Activated naive CD4-positive, alpha-beta T cell treated with anti-CD3 and anti-CD28 coated beads, Interleukin-2, amount 50 U/mL, for 24 hours (primary cell): Measurements from ENCODE around the gene MCTP2.

Experiments
- H3K27ac Mint-ChIP-seq: one replicate; pipeline ENCODE4 v1.8.0; 2021; ENCODE audit warnings: mild to moderate bottlenecking, mixed read lengths
- H3K27me3 Mint-ChIP-seq: one replicate; pipeline ENCODE4 v1.8.0; 2021; ENCODE audit warnings: mixed read lengths
- H3K36me3 Mint-ChIP-seq: one replicate; pipeline ENCODE4 v1.8.0; 2021; ENCODE audit warnings: mixed read lengths
- H3K4me1 Mint-ChIP-seq: one replicate; pipeline ENCODE4 v1.8.0; 2021; ENCODE audit warnings: mixed read lengths
- H3K4me3 Mint-ChIP-seq: one replicate; pipeline ENCODE4 v1.8.0; 2021; ENCODE audit warnings: mild to moderate bottlenecking, mixed read lengths
- H3K9me3 Mint-ChIP-seq: one replicate; pipeline ENCODE4 v1.8.0; 2021; ENCODE audit warnings: mixed read lengths

The MCTP2 gene

GRCh38 chr15:94295275-94295674, 63.9 kb downstream of the MCTP2 start:
- no peak overlapping the region for H3K27ac Mint-ChIP-seq
- no peaks in the 10 kb centered on the region for H3K9me3 Mint-ChIP-seq
- peaks cover 8% of the 10 kb centered on the region for H3K36me3 Mint-ChIP-seq
- H3K4me1 Mint-ChIP-seq: peaks cover 32% of the 10 kb centered on the region
- no peak overlapping the region for H3K4me3 Mint-ChIP-seq
- no peaks in the 10 kb centered on the region for H3K27me3 Mint-ChIP-seq

GRCh38 chr15:94296717-94297116, 65.4 kb downstream of the MCTP2 start:
- H3K9me3 Mint-ChIP-seq: no peaks in the 10 kb centered on the region
- H3K4me1 Mint-ChIP-seq: peaks cover 31% of the 10 kb centered on the region
- no peaks in the 10 kb centered on the region for H3K27me3 Mint-ChIP-seq
- H3K27ac Mint-ChIP-seq: no peak overlapping the region
- H3K4me3 Mint-ChIP-seq: no peak overlapping the region
- peaks cover 15% of the 10 kb centered on the region for H3K36me3 Mint-ChIP-seq

- peaks cover 1% of the 10 kb centered on the region for H3K9me3 Mint-ChIP-seq
- no peaks in the 10 kb centered on the region for H3K27me3 Mint-ChIP-seq
- H3K4me1 Mint-ChIP-seq: peaks cover 25% of the 10 kb centered on the region
- no peak overlapping the region for H3K27ac Mint-ChIP-seq
- no peak overlapping the region for H3K4me3 Mint-ChIP-seq
- H3K36me3 Mint-ChIP-seq: peaks cover 23% of the 10 kb centered on the region
These were observed 66.2 kb downstream of the MCTP2 start for GRCh38 chr15:94297558-94297957.

GRCh38 chr15:94298364-94298763, 67.0 kb downstream of the MCTP2 start:
- Mint-ChIP-seq H3K27ac (no peak overlapping the region), H3K27me3 (no peaks in the 10 kb centered on the region), H3K36me3 (peaks cover 29% of the 10 kb centered on the region), H3K4me1 (peaks cover 22% of the 10 kb centered on the region), H3K9me3 (peaks cover 5% of the 10 kb centered on the region), H3K4me3 (no peak overlapping the region)

- Mint-ChIP-seq H3K27me3 (no peaks in the 10 kb centered on the region), H3K36me3 (peaks cover 38% of the 10 kb centered on the region), H3K9me3 (peaks cover 5% of the 10 kb centered on the region), H3K4me3 (no peak overlapping the region), H3K27ac (no peak overlapping the region), H3K4me1 (peaks cover 28% of the 10 kb centered on the region)
These were observed 69.3 kb downstream of the MCTP2 start for GRCh38 chr15:94300612-94301011.

- peaks cover 5% of the 10 kb centered on the region for H3K9me3 Mint-ChIP-seq
- peaks cover 38% of the 10 kb centered on the region for H3K36me3 Mint-ChIP-seq
- H3K4me1 Mint-ChIP-seq: peaks cover 29% of the 10 kb centered on the region
- H3K27me3 Mint-ChIP-seq: no peaks in the 10 kb centered on the region
- no peak overlapping the region for H3K27ac Mint-ChIP-seq
- no peak overlapping the region for H3K4me3 Mint-ChIP-seq
These were observed 73.8 kb downstream of the MCTP2 start for GRCh38 chr15:94305133-94305532.

GRCh38 chr15:94306700-94307650, 75.6 kb downstream of the MCTP2 start:
- H3K27ac Mint-ChIP-seq: peak overlapping the region; percentile 27
- no peaks in the 10 kb centered on the region for H3K27me3 Mint-ChIP-seq
- peaks cover 5% of the 10 kb centered on the region for H3K9me3 Mint-ChIP-seq
- H3K4me1 Mint-ChIP-seq: peaks cover 29% of the 10 kb centered on the region
- H3K4me3 Mint-ChIP-seq: no peak overlapping the region
- H3K36me3 Mint-ChIP-seq: peaks cover 29% of the 10 kb centered on the region

- no peaks in the 10 kb centered on the region for H3K9me3 Mint-ChIP-seq
- H3K4me3 Mint-ChIP-seq: no peak overlapping the region
- no peaks in the 10 kb centered on the region for H3K27me3 Mint-ChIP-seq
- no peaks in the 10 kb centered on the region for H3K4me1 Mint-ChIP-seq
- H3K27ac Mint-ChIP-seq: peak overlapping the region; percentile 46
- peaks cover 6% of the 10 kb centered on the region for H3K36me3 Mint-ChIP-seq
These were observed 81.6 kb downstream of the MCTP2 start for GRCh38 chr15:94312946-94313345.

- Mint-ChIP-seq H3K9me3 (no peaks in the 10 kb centered on the region), H3K36me3 (peaks cover 10% of the 10 kb centered on the region), H3K4me1 (no peaks in the 10 kb centered on the region), H3K4me3 (no peak overlapping the region), H3K27me3 (no peaks in the 10 kb centered on the region), H3K27ac (no peak overlapping the region)
These were observed 83.3 kb downstream of the MCTP2 start for GRCh38 chr15:94314639-94315038.

GRCh38 chr15:94317211-94317610, 85.8 kb downstream of the MCTP2 start:
- Mint-ChIP-seq H3K27me3 (no peaks in the 10 kb centered on the region), H3K36me3 (peaks cover 9% of the 10 kb centered on the region), H3K4me1 (no peaks in the 10 kb centered on the region), H3K27ac (no peak overlapping the region), H3K4me3 (no peak overlapping the region), H3K9me3 (no peaks in the 10 kb centered on the region)

GRCh38 chr15:94322141-94322540, 90.8 kb downstream of the MCTP2 start:
- Mint-ChIP-seq H3K27me3 (no peaks in the 10 kb centered on the region), H3K36me3 (peaks cover 4% of the 10 kb centered on the region), H3K4me3 (no peak overlapping the region), H3K27ac (no peak overlapping the region), H3K9me3 (no peaks in the 10 kb centered on the region), H3K4me1 (peaks cover 11% of the 10 kb centered on the region)

GRCh38 chr15:94323076-94323475, 91.7 kb downstream of the MCTP2 start:
- Mint-ChIP-seq H3K4me3 (no peak overlapping the region), H3K9me3 (no peaks in the 10 kb centered on the region), H3K4me1 (peaks cover 14% of the 10 kb centered on the region), H3K27ac (no peak overlapping the region), H3K36me3 (peaks cover 4% of the 10 kb centered on the region), H3K27me3 (no peaks in the 10 kb centered on the region)

- no peaks in the 10 kb centered on the region for H3K9me3 Mint-ChIP-seq
- H3K4me3 Mint-ChIP-seq: no peak overlapping the region
- peaks cover 14% of the 10 kb centered on the region for H3K4me1 Mint-ChIP-seq
- H3K27ac Mint-ChIP-seq: no peak overlapping the region
- H3K27me3 Mint-ChIP-seq: no peaks in the 10 kb centered on the region
- H3K36me3 Mint-ChIP-seq: peaks cover 2% of the 10 kb centered on the region
These were observed 92.9 kb downstream of the MCTP2 start for GRCh38 chr15:94324117-94324826.

- Mint-ChIP-seq H3K27me3 (no peaks in the 10 kb centered on the region), H3K9me3 (no peaks in the 10 kb centered on the region), H3K27ac (no peak overlapping the region), H3K4me3 (no peak overlapping the region), H3K36me3 (peaks cover 4% of the 10 kb centered on the region), H3K4me1 (peaks cover 14% of the 10 kb centered on the region)
These were observed 93.7 kb downstream of the MCTP2 start for GRCh38 chr15:94324835-94325767.

GRCh38 chr15:94327356-94327936, 96.1 kb downstream of the MCTP2 start:
- H3K27ac Mint-ChIP-seq: no peak overlapping the region
- H3K9me3 Mint-ChIP-seq: no peaks in the 10 kb centered on the region
- no peak overlapping the region for H3K4me3 Mint-ChIP-seq
- peaks cover 14% of the 10 kb centered on the region for H3K4me1 Mint-ChIP-seq
- H3K36me3 Mint-ChIP-seq: peaks cover 5% of the 10 kb centered on the region
- no peaks in the 10 kb centered on the region for H3K27me3 Mint-ChIP-seq
